Stimulated activated CD4-positive, alpha-beta T cell treated with anti-CD3 and anti-CD28 coated beads, Interleukin-4, amount 100 ng/mL, for 48 hours (primary cell): ENCODE data around the gene TRIM24.
A peak's percentile ranks its signal among the peaks of the same experiment; 100 is the strongest.

Source experiments
- DNase-seq, 2 donors: peaks; one replicate each; pipeline ENCODE4 v3.0.0-alpha.2; 2020; ENCODE audit warnings: low read depth in 2 of 2

Gene TRIM24

DNA sequence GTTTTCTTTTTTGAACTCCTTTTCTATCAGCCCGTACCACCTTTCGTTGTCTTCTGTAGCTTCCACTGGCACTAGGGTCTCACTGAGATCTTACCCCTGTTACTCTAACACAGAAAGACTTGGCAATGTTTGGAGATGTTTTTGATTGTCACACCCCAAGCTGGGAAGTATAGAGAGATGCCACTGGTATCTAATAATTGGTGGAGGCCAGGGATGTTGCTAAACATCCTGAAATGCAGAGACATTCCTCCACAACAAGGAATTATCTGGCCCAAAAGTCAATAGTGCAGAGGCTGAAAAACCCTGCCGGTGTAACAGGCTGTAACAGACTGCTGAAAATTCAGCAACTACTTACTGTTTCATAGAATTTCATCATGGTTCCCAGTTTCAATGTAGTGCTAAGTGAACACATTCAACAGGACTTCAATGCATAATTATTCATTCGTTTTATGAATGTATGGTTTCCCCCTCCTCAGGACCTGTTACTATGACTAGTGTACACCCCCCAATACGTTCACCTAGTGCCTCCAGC, 115.9 kb downstream of the TRIM24 start:
- no peak for DNase-seq

DNA sequence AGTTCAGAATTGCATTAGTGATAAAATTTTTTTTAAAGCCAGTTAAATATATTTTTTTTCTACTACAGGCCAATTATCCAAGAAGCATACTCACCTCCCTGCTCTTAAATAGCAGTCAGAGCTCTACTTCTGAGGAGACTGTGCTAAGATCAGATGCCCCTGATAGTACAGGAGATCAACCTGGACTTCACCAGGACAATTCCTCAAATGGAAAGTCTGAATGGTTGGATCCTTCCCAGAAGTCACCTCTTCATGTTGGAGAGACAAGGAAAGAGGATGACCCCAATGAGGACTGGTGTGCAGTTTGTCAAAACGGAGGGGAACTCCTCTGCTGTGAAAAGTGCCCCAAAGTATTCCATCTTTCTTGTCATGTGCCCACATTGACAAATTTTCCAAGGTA, 119.1 kb downstream of the TRIM24 start:
- DNase-seq, result no peak

DNA sequence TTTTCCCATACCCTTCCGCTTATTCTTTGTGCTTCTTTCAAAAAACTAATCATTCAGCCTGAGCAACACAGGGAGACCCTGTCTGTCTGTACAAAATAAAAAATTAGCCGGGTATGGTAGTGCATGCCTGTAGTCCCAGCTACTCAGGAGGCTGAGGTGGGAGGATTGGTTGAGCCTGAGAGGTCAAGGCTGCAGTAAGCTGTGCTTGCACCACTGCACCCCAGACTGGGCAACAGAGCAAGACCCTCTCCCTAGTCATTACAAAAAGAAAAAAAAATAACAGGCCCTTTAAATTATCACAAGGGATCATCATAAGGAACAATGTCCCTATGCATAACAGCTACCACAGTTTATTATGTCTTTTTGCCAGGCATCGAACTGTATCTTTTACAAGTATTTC, 119.6 kb downstream of the TRIM24 start:
- no peak for DNase-seq

DNA sequence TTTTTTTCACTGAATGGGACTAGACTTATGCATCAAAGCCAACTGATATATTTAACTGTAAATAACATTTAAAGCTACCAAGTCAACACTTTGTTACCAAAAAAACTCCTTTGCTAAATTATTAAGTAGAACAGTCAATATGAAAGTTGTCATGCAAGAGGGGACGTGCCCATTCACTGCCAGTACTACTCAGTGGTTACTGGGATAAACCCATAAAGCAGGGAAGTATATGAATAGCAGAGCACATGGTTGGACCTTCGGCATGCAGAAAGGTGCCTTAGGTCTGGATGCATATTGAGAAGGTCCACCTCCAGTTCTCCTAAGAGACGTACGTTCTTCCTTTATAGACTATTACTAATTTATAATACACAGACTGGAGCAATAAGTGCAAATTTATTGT, 121.0 kb downstream of the TRIM24 start:
- DNase-seq, result no peak

DNA sequence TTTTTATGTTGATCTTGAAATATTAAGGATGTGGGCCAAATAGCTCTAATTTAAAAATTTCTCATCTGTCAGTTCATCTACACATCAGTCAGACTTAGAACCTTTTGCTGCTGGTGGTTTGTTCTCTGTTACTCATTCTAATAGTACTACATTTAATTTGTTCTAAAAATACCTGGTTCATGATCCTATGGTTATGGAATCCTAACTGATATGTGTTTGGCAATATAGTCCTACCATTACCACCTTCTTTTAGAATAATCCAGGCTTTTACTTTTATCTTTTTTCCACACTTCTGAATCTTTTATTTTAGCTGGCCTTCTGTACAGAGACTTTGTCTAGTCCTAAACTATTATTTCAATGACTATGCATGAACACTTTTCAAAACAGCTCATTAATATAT, 124.2 kb downstream of the TRIM24 start:
- DNase-seq, result no peak

DNA sequence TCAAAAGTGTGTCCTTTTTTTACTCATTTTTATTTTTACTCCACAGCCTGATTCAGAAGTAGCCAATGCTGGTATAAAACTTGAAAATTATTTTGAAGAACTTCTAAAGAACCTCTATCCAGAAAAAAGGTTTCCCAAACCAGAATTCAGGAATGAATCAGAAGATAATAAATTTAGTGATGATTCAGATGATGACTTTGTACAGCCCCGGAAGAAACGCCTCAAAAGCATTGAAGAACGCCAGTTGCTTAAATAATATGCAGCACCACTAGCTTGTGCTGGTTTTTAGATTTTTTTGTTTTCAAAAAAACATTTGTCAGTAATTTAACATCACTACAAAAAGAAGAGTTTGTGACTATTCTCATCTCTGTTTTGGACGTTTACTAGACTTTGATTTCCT, 124.6 kb downstream of the TRIM24 start:
- DNase-seq, result no peak

DNA sequence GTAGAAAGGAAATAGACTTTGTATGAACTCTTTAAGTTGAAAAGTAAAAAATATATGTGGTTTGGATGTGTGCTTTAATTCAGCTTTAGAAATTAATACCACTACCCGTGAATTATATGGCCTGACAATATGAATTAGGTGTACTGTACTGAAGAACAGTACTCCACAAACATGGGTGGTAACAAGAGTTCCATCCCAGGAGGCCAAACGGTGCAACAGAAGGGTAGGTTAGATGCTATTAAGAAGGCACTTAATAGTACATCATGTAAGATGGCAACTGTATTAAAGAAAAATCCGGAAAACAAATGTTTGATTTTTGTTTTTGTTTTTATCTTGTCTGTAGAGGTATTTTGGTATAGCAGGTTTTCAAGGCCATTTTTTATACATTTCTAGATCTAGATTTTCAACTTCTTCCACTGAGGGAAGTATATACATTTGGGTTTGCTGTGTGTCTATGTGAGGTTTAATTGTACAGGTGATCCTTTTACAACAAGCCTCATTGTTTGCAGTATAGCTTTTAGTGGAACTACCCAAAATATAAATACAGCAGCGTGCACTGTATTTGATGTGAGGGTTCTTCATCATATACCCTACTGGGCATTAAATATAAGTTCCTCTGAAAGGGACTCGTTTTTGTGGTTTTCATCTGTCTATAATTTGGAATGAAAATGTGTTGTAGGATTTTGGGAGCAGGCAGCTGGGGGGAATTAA, 125.4 kb downstream of the TRIM24 start:
- no peak for DNase-seq

DNA sequence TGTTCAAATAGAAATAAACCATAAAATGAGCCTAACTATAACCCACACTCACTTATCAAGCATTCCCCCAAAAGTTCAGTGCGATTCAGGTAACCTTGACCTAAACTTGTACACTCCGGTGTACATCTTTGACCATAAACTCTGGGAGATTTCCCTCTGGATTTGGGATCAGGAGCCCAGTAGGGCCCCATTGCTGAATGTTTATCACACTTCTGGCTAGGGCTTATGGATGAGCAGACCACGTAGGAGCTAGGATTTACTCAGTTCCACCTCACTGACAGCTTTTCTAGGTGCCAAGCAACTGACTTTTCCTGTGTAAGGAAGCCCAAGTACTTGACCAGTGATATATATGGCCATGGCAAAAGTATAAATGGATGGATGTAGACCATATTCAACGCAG, 127.4 kb downstream of the TRIM24 start:
- DNase-seq, result no peak

DNA sequence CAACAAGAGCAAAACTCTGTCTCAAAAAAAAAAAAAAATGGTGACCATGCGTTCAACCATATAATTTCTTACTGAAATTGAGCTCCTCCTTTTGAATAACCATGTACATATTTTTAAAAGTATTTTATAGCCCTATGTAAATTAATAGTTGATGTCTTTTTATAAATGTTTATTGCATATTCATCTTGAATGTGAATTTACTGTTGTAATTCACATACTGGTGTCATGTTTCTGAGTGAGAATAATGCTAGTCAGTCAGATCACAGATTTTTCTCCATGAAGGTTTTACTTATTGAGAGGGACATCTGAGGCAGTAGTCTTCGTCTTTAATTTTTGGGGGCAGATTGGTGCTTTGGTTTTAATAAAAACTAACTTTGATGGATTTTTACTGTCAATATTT, 128.9 kb downstream of the TRIM24 start:
- DNase-seq, result no peak

DNA sequence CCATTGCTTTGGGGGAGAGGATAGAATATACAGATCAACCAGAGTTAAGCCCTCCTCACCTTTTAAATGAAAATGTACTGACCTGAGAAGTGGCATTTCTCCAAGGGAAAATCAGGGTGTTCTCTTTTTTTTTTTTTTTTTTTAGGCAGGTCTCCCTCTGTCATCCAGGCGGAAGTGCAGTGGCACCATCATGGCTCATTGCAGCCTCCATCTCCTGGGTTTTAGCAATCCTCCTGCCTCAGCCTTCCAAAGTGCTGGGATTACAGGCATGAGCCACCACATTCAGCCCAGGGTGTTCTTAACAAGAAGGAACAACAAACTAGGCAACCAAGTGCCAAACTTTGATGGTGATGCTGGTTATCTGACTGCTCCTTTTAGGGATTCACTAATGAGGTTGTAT, 130.1 kb downstream of the TRIM24 start:
- DNase-seq, result no peak

DNA sequence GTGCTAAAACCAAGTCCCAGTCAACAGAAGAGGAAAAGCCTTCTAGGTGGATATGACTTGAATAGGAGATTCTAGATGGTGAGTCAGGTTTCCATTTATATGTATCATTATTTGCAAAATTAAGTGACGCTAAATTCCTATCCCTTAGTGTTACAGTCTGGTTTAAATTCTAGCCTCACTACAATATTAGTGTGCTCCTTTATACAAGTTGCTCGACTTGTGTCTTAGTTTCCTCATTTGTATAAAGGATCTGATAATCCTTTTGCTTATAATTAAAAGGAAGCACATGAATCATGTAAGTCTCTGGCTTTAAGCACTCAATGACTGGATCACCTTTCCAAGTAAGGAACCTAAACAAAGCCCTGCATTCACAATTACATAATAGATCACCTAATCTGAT, 135.4 kb downstream of the TRIM24 start:
- no peak for DNase-seq

DNA sequence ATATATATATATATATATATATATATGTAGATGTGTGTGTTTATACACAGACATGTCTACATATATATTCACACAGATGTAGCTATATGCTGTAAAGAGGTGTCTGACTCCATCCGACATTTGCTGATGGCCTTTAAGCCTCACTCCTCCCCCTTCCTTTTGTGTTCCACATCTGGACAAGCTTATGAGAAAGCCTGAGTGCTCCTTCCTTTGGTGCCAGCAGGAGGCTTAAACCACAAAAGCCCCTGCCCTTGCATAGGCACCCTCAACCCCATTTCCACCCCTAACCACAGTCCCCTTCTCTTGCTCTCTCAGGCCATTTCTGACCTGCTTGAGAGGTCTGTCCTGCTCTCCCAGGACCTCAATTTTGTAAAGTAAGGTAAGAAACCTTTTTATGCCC, 142.4 kb downstream of the TRIM24 start:
- no peak for DNase-seq

DNA sequence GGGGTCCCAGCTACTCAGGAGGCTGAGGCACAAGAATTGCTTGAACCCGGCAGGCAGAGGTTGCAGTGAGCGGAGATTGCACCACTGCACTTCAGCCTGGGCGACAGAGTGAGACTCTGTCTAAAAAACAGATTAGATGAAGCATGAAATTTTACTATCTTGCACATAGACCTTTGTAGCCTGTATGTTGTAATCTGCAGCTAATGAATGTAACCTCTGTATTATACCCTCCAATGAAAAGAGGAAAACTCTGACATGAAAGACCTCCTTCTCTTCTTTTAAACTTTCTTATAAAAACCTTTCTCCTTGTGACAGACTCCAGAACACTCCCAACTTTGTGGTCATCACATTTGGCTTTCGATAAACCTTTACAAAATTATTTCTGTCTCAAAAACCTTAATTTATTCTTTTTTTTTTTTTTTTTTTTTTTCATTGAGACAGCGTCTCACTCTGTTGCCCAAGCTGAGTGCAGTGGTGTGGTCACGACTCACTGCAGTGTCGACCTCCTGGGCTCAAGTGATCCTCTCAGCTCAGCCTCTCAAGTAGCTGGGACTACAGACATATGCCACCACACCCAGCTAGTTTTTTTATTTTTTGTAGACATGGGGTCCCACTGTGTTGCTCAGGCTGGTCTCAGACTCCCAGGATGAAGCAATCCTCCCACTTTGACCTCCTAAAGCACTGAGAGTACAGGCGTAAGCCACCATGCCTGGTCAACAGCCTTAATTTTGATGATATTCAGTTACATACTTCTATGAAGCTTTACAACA, 143.7 kb downstream of the TRIM24 start:
- DNase-seq, result no peak

DNA sequence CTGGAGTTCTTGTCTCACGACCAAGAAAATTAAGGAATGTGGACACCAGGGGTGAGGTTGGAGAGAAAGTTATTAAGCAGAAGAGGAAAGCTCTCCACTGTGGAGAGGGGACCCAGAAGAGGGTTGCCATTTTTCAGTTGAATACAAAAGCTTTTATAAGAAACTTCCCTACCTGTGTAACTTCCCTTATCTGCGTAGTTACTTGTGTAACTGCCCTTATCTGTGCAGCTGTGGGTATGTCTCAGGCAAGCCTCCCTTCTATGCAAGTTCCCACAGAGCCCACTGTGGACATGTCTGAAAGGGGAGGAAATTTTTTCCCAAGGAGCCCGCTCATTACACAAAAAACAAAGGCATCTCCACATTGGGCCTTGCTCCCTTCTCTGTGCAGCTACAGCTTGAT, 146.2 kb downstream of the TRIM24 start:
- no peak for DNase-seq

DNA sequence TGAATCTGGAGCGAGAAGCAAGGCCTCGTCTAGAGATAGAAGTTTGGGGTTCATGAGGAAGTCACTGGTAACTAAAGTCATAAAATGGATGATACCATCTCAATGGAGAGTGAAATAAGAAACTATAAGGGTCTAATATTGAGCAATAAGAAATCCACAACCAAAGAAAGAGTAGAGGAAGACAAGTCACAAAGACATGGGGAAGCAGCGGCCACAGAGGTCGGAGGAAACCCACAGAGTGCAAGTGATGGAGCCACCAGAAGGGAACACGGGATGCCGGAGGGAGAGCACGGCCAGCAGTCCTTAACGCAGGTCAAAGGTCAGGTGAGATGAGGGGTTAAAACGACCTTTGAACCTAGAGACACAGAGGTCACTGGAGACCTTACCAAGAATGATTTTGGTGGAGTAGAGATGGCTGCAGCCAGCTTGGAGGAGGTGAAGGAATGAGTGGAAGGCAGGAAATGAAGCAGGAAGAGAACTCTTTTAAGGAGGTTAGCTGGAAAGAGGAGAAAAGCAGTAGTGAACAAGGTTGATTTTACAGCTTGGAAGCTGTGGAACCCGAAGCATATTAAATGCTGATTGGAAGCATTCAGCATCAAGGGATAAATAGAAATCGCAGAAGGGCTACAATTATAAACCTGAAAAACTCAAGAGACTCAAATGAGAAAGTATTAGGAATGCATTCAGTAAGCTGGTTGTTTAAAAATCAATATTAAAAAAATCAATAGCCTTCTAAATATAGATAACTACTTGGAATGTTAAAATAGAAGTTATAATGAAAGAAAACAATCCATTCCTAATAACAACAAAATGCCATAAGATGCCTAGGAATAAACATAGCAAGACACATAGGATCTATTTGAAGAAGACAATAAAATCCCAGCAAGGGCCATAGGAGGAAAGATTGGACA, 147.4 kb downstream of the TRIM24 start:
- no peak for DNase-seq

DNA sequence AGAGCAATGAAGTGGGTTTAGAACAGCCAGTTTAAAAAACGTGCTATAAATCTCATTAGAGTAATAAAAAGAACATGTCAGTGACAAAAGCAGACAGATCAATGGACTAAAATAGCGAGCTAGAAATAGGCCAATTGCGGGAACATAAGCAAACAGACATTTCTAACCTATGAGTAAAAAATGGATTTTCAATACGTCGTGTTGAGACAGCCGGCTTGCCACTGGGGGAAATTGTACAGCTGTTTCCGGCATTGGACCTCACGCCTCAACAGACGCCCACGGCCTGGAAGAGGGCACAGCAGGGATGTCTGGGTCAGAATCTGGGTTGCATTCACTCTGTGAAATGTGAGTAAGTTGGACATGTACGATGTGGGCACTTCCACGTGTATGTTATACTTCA, 148.2 kb downstream of the TRIM24 start:
- DNase-seq, result peak in 1 of 2 donors; percentile 22

DNA sequence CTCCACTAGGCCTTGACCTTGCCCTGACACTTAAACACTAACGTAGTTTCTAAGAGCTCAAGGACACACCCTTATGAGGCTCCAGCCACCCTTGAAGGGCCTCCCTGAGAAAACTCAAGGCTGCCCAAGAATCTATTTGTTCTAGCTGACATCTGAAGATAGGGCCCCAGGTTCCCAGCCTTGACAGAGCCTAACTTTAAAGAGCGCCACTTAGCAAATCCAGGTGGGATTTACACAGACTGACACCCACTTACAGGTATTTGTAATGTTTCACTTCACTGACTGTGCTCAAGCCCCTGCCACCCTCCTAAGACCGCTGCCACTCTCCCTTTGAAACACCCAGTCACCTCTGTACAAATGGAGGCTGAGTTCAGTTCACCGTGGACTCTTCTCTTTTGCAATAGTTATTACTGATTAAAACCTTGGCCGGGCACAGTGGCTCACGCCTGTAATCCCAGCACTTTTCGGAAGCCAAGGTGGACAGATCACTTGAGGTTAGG, 150.7 kb downstream of the TRIM24 start:
- DNase-seq, result no peak

DNA sequence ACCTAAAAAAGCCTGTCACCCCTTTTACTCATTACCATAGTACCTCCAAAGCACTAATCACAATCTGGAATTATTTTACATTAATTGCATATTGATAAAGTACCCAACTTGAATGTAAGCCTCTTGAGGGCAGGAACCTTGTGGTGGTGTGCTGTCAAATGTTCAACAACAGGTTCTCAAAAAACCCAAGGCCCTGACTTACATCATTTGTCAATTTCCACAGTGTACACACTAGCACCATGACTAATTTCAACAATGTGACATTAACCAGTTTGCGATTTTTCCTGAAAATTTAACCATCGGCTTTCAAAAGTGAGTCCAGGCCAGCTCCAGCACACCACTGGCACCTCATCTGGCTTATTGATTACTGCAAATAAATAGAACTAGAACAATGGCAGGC, 153.6 kb downstream of the TRIM24 start:
- no peak for DNase-seq

DNA sequence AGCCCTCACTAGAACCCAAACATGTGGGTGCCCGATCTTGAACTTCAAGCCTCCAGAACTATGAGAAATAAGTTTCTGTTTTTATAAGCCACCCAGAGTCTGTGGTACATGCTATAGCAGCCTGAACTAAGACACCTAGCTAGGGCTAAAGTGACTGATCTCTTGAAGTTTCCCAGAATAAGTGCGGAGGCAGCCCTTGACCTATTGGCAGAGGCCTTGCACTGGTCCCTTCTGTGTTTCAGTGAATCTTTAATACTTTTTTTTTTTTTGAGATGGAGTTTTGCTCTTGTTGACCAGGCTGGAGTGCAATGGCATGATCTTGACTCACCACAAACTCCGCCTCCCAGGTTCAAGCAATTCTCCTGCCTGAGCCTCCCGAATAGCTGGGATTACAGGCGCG, 156.0 kb downstream of the TRIM24 start:
- DNase-seq, result no peak

DNA sequence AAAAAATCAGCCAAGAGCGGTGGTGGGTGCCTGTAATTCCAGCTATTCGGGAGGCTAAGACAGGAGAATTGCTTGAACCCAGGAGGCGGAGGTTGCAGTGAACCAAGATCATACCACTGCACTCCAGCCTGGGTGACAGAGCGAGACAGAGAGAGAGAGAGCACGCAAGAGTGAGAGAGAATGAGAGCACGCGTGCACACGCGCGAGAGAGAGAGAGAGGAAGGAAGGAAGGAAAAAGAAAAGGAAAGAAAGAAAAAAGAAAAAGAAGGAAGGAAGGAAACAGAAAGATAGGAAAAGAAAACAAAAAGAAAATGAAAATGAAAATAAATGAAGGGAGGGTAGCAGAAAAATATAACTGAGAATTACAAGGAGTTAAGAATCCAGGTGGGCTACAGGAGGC, 158.4 kb downstream of the TRIM24 start:
- DNase-seq, result no peak

DNA sequence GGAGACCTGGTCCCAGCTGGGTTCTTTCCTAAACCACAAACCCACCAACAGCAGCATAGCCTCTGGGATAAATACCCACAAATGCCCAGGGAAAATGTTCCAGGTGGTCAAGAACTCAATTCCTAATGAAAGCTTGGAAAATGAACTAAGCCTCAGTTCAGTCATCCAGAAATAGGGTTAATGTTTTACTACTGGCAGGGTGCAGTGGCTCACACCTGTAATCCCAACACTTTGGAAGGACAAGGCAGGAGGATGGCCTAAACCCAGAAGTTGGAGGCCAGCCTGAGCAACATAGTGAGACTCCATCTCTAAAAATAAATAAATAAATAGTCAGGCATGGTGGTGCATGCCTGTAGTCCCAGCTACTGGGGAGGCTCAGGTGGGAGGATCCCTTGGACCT, 158.9 kb downstream of the TRIM24 start:
- DNase-seq, result no peak

DNA sequence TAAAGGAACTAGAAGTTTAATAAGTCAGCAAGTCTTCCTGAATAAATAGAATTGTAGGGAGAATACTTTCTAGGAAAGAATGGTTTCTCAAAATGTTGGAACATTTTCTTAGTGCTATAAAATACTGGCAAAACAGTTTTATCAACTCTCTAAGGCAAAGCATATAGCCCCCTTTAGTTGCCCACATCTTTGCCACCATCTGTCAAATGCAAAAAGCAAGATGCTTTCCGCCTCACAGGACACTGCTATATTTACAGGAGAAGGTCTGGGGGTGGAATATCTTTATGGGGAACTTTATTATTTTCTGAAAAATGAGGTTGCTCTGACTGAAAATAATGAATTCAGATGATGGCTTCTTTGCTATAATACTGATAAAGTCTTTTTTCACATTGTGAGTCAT, 162.8 kb downstream of the TRIM24 start:
- no peak for DNase-seq
